GM18502 (cell line): ENCODE data around the gene RAMACL.

Experiments used
- ATAC-seq: cut with Tn5 transposase; IDR thresholded peaks from one replicate; pipeline ENCODE4 v1.9.1; 2021; ENCODE audit warnings: mild to moderate bottlenecking; ENCODE audit not compliant: unreplicated experiment, poor library complexity

The RAMACL gene

GRCh38 chr6:166561771-166562359 is 24.6 kb downstream of the RAMACL start:
- no peak for ATAC-seq

GRCh38 chr6:166560222-166560621 is 26.3 kb downstream of the RAMACL start:
- ATAC-seq: no peak

- no peak for ATAC-seq
Observed at GRCh38 chr6:166559662-166560061, 26.8 kb downstream of the RAMACL start.

- no peak for ATAC-seq
Observed at GRCh38 chr6:166559211-166559610, 27.3 kb downstream of the RAMACL start.

GRCh38 chr6:166558156-166559005 is 28.1 kb downstream of the RAMACL start:
- no peak for ATAC-seq

GRCh38 chr6:166556863-166557322 is 29.6 kb downstream of the RAMACL start:
- peak; percentile 69 for ATAC-seq

- no peak for ATAC-seq
Observed at GRCh38 chr6:166556336-166556735, 30.1 kb downstream of the RAMACL start.

- ATAC-seq: no peak
Observed at GRCh38 chr6:166555086-166555485, 31.4 kb downstream of the RAMACL start.

GRCh38 chr6:166554316-166554715 is 32.2 kb downstream of the RAMACL start:
- no peak for ATAC-seq

- ATAC-seq: no peak
Observed at GRCh38 chr6:166553563-166554271, 32.8 kb downstream of the RAMACL start.

- no peak for ATAC-seq
Observed at GRCh38 chr6:166552600-166552999, 33.9 kb downstream of the RAMACL start.

GRCh38 chr6:166551754-166552495 is 34.6 kb downstream of the RAMACL start:
- ATAC-seq: no peak

GRCh38 chr6:166546653-166547052 is 39.8 kb downstream of the RAMACL start:
- no peak for ATAC-seq

GRCh38 chr6:166545156-166546034 is 41.1 kb downstream of the RAMACL start:
- no peak for ATAC-seq

- no peak for ATAC-seq
Observed at GRCh38 chr6:166544296-166544605, 42.2 kb downstream of the RAMACL start.

- ATAC-seq: no peak
Observed at GRCh38 chr6:166543603-166544295, 42.7 kb downstream of the RAMACL start.

GRCh38 chr6:166542580-166542912 is 43.9 kb downstream of the RAMACL start:
- no peak for ATAC-seq

GRCh38 chr6:166541876-166542579 is 44.5 kb downstream of the RAMACL start:
- peak; percentile 30 for ATAC-seq

- peak; percentile 46 for ATAC-seq
Observed at GRCh38 chr6:166541366-166541765, 45.1 kb downstream of the RAMACL start.
